GM10266 (cell line): ENCODE results near the gene ALDH1L2.

Experiments used
- DNase-seq: peaks from one replicate; pipeline ENCODE4 v3.0.0; 2012; ENCODE audit errors: extremely low spot score
- TF ChIP-seq, protein P1 (sequence below): IDR thresholded peaks from 2 replicates; pipeline ENCODE4 v1.5.1; 2012; ENCODE audit warnings: mild to moderate bottlenecking, low read depth; ENCODE audit not compliant: control insufficient read depth, insufficient read depth; ENCODE audit errors: missing control alignments

Gene ALDH1L2

DNA sequence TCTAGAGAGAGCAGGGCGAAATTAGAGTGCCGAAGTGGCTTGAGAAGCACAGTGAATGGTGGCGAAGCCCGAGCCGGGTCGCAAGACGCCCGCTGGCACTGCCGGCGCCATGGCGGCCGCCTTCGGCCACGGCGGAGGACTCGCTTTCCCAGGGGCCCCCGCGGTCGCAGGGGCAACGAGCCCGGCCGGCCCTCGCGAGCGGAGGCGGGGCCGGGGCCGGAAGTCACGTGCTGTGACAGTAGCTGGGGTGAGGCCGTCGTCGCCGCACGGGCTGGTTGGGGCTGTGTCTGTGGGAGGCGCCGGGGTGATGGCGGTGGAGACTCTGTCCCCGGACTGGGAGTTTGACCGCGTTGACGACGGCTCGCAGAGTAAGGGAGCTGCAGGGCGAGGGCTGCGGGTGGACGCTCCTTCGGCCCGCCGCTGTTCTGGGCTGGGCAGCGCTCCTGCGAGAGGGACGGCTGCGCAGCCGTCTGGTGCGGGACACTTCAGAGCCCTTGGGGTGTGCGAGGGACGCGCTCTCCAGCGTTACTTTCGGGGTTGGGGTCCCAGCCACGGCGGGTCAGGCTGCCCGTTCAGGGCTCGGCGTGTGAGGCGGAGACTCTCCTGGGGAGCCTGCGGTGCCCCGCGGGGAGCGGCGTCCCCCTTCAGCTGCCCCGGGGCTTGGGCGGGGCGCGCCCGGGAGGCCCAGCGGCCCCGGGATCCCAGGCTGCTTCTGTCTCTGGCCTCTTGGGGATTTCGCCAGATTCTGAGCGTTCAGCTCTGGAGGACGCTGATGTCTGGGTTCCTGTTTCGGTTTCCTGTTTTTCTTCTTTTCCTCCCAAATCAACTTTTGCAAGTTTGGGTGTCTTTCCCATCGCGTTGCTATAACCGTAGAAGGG, 23.5 kb upstream of the ALDH1L2 start, which contains the start of gene WASHC4:
Gene WASHC4 (plus strand): TSS at position 238 of the 878 bp plus-strand sequence. CDS start 70 bp downstream, at position 308.
- TF ChIP-seq, protein P1, sequence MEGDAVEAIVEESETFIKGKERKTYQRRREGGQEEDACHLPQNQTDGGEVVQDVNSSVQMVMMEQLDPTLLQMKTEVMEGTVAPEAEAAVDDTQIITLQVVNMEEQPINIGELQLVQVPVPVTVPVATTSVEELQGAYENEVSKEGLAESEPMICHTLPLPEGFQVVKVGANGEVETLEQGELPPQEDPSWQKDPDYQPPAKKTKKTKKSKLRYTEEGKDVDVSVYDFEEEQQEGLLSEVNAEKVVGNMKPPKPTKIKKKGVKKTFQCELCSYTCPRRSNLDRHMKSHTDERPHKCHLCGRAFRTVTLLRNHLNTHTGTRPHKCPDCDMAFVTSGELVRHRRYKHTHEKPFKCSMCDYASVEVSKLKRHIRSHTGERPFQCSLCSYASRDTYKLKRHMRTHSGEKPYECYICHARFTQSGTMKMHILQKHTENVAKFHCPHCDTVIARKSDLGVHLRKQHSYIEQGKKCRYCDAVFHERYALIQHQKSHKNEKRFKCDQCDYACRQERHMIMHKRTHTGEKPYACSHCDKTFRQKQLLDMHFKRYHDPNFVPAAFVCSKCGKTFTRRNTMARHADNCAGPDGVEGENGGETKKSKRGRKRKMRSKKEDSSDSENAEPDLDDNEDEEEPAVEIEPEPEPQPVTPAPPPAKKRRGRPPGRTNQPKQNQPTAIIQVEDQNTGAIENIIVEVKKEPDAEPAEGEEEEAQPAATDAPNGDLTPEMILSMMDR: no peak

GRCh38 chr12:105107171-105107493, 22.9 kb upstream of the ALDH1L2 start:
- TF ChIP-seq, protein P1: no peak
- DNase-seq: no peak

More for the DNA sequence above, 23.5 kb upstream of the ALDH1L2 start, which contains the start of gene WASHC4:
- DNase-seq: peak; percentile 97

GRCh38 chr12:105106621-105107020, 22.4 kb upstream of the ALDH1L2 start:
- DNase-seq: no peak
- TF ChIP-seq, protein P1: no peak

- no peak for DNase-seq
- TF ChIP-seq, protein P1: no peak
Observed at GRCh38 chr12:105104762-105105161, 20.5 kb upstream of the ALDH1L2 start.

DNA sequence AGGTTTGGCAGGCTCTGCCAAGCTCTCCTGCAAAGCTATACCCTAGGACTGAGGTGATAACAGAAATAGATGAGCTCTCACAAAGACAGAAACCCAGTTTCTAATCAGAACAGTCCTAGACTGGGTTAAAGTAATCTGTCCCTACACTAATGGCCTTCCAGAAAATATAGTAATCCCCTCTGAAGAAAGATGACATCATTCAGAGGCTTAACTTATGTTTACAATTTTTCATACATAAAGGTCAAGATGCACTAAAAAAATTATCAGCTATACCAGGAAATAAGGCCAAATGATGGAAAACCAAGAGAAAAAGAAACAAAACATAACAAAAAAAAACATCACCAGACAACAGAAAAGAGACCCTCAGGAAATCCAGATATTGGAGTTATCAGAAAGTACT, 18.4 kb upstream of the ALDH1L2 start:
- TF ChIP-seq, protein P1: no peak
- DNase-seq: no peak

DNA sequence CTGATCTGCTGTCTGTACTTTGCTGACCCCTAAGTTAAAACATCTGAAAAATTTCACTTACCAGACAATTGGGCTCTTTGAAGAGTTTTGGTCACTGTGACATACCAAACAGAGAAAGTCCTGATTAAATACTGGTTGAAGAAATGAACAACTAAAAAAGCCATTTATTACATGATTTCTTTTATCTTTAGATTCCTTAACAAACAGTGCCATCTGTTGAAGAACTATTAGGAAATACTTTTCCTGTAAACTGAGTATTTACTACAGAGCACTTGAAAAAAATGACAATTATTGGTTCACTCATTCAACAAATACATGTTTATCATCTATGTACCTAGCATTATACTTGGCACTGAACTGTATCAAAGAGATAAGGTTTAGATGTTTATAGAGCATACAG, 16.7 kb upstream of the ALDH1L2 start:
- DNase-seq: no peak
- TF ChIP-seq, protein P1: no peak
